ENCODE results near the gene ZNF595.
"Not testable (repeated sequence)": the region's sequence is repeated elsewhere in the genome, so short reads cannot be mapped to it uniquely, and the experiment has no call there.

ZNF595 gene

DNA sequence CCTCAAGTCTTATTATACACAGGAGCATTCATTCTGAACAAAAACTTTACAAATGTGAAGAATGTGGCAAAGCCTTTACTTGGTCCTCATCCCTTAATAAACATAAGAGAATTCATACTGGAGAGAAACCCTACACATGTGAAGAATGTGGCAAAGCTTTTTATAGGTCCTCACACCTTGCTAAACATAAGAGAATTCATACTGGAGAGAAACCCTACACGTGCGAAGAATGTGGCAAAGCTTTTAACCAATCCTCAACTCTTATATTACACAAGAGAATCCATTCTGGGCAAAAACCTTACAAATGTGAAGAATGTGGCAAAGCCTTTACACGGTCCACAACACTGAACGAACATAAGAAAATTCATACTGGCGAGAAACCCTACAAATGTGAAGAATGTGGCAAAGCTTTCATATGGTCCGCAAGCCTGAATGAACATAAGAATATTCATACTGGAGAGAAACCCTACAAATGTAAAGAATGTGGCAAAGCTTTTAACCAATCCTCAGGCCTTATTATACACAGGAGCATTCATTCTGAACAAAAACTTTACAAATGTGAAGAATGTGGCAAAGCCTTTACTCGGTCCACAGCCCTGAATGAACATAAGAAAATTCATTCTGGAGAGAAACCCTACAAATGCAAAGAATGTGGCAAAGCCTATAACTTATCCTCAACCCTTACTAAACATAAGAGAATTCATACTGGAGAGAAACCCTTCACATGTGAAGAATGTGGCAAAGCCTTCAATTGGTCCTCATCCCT is 33.6 kb downstream of the ZNF595 start:
- DNase-seq = not testable (repeated sequence)

DNA sequence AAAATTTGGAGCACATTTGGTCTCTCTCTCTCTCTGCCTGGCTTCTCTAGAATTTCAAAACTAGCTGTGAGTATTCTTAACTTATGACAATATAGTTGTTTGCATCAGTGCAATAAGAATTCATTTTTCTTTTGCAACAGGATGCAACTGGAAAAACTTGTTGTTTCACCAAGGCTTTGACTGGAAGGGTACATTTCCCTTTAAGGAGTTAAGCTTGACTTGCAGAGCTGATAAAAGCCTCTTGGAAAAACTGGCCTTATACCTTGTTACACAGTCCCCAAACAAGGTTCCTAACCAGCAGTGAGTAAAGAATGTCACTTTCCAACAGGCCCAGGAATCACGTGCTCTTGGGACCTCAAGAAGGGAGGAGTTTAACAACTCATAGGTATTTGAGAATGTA is 45.3 kb downstream of the ZNF595 start:
- DNase-seq = no peak

- no peak for DNase-seq
These were observed 46.7 kb downstream of the ZNF595 start for GRCh38 chr4:99863-100262.

GRCh38 chr4:107083-107443 is 53.9 kb downstream of the ZNF595 start:
- no peak for DNase-seq

- no peak for DNase-seq
These were observed 54.6 kb downstream of the ZNF595 start for GRCh38 chr4:107444-108429.

- DNase-seq = no peak
These were observed 59.6 kb downstream of the ZNF595 start for GRCh38 chr4:112771-113170.

- DNase-seq = no peak
These were observed 60.6 kb downstream of the ZNF595 start for GRCh38 chr4:113732-114131.

DNA sequence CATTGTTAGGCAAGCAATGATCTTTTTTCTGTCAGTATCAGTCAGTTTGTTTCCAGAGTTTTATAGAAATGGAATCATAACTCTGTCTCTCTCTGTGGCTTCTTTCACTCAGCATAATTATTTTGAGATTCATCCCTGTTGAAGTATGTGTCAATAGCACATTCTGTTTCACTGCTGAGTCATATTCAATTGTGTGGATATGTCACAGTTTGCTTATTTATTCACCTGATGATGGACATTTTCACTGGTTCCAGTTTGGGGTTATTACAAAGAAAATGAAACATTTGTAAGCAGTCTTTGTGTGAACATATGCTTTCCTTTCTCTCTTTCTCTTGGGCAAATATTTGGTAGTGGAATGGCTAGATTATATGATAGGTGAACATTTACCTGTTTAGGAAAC is 61.0 kb downstream of the ZNF595 start:
- DNase-seq = no peak

- DNase-seq = no peak
These were observed 63.4 kb downstream of the ZNF595 start for GRCh38 chr4:116499-116898.

DNA sequence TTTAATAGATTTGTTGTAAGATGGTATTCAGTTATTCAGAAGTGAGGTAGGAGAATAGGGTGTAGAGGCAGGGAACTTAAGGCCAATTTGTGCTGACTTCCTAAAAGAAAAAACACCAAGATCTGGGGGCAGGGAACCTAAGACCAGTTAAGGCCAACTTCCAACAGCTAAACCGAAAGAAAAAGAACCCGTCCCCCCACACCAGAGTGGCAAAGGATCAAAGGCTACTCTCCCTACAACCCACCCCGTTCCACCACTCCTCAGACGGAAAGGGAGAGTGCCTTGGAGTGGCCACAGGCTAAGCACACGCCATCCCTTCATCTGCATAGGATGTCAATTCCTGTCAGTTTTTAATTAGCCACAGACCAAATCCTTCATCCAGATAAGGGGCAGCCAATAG is 67.5 kb downstream of the ZNF595 start:
- no peak for DNase-seq

DNA sequence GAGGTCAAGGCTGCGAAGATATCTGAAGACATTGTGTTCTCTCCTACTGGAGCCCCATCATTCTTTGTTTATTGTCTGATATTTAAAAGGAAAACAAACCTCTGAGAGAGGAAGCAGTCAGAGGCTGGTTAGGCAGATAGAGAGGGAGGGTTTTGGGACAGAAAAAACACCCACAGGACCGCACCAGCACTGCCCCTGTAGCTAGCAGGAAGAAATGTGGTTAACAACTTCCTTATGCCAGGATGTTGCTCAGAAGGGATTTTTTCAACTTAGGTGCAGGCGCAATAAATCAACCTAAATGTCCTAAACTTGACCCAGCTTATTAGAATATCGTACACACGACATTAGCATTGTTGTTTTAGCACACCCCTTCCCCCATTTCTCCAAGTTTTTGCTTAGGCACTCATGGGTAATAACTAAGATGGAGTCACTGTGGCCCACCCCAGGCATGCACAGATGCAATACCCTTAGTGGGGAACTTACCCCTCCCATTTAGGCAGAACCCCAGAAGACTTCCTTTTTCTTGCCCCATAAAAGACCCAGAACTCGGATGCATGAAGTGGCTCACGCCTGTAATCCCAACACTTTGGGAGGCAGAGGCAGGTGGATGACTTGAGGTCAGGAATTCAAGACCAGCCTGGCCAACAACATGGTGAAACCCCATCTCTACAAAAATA is 68.4 kb downstream of the ZNF595 start:
- DNase-seq = peak; percentile 57

DNA sequence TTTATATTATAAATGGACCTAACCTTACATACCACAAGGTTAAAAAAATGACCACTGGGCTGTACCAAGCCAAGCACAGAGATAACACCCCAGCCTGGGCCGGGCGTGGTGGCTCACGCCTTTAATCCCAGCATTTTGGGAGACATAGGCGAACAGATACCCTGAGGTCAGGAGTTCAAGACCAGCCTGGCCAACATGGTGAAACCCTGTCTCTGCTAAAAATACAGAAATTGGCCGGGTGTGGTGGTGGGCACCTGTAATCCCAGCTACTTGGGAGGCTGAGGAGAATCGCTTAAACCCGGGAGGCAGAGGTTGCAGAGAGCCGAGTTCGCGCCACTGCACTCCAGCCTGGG is 70.8 kb downstream of the ZNF595 start:
- DNase-seq = not testable (repeated sequence)

DNA sequence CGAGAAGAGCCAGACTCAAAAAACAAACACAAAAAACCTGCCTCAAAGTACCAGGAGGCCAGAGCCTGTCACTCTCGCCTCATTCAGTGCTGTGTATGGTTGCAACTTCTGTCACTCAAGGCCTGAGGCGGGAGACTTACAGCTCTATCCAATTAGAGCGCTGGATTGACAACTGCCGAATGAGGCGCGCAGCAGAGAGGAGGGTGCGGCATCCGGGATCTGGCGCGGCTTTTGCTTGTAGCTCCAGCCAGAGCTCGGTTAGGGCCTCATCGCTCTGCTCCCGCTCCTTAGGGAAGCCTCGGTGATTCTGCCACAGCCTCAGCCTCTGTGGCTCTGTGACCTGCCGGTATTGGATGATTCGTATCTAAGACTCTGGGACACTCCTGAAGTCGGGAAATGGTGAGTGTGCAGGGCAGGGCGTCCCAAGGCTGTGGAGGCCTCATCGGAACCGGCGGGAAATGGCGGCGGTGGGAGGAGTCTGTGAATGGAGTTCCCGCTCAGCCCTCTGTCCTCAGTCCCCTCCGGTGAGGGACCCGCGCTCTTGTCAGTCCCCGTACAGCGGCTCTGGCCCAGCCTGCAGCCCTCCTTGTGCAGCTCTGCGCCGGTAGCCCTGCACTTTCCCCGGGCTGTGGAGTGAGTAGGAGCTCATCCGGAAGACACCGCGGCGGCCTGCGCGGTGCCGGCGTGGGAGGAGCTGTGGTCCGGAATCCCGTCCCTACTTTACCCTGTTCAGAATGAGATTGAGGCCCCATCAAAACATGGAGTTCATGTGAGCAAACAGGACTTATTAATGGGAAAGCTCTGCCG is 71.4 kb downstream of the ZNF595 start, which contains the start of gene ZNF718:
Gene ZNF718 (plus strand): TSS at position 227 of the 807 bp plus-strand sequence. CDS start 170 bp downstream, at position 397.
- DNase-seq = peak; percentile 95

GRCh38 chr4:125091-125771 is 72.1 kb downstream of the ZNF595 start:
- DNase-seq = peak; percentile 7

DNA sequence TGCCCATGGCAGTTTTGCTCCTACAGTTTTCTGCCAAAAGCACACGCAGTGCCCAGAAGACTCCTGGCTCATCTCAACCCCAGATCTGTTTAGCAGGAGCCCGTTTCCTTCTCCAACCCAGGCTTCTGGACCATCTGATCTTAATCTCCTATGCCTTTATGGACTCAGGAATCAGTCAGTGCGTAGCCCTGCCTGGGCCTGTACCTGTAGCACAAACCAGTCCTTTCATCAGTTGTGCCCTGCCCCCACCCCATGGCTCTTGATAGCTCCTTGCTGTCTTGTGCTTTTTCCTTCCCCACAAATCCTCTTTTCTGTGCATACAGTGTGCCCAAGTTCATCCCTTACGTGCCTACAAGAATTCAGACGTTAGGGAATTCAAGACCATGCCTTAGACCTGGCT is 72.7 kb downstream of the ZNF595 start:
- DNase-seq = no peak

DNA sequence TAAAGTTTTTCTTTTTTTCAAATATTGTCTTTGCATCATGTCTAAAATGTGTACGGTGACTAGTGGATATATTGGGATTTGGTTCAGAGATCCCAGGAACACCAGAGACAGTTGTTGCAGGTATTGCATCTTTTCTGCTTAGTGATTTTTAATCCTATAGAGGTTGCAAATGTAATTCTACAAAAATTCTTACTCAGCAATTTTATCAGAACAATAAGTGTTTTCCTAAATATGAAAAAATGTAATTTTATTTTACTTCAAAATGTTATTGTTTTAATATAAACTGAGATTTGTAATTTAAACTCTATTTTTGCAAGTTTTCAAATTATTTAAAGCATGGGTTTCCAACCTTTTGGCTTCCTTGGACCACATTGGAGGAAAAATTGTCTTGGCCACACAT is 79.4 kb downstream of the ZNF595 start:
- DNase-seq = no peak
